HCT116 (cell line): ENCODE results near the gene FRK. TPM values are rescaled to one million over a fixed set of nuclear protein-coding genes. Genes with fewer than 3 reads are reported as not detected.

ENCODE experiments used
- ATAC-seq: fragments of 200-7000 bp; cut with Tn5 transposase; 2 replicates; pipeline ENCODE4 v1.9.1; 2020; ENCODE audit warnings: mild to moderate bottlenecking, moderate library complexity
- BruUV-seq: library from RNA; stranded (reverse); fragments of 400-500 nt; replicated peaks from 2 replicates; lab custom pipeline; 2021; lab: Mats Ljungman, UMichigan
- CTCF ChIA-PET: fragments of 300-600 bp; sonication (Branson Sonifier 250); formaldehyde crosslinking; loops from one replicate; lab custom pipeline; 2021; ENCODE audit warnings: antibody characterized with exemption; lab: Charles Lee
- POLR2A ChIA-PET: fragments of 300-600, 350-600 bp; sonication (Branson Sonifier 250); formaldehyde crosslinking; loops from one replicate; lab custom pipeline; 2021; ENCODE audit warnings: antibody characterized with exemption; lab: Charles Lee
- RAD21 ChIA-PET, 2 experiments: fragments of 300-600 bp; sonication (Branson Sonifier 250); formaldehyde crosslinking; loops; one replicate each; lab custom pipeline; 2023; ENCODE audit warnings: low total read pairs in 2 of 2; ENCODE audit not compliant: uncharacterized antibody in 2 of 2, unreplicated experiment in 2 of 2, low non-redundant PET in 1 of 2; lab: Charles Lee
- DNase-seq: peaks from one replicate; pipeline ENCODE4 v3.0.0-alpha.2; 2010; ENCODE audit warnings: low read depth, low spot score
- H2AFZ ChIP-seq: fragments of 200-600 bp; shearing (Covaris generic), sonication (generic); 2 replicates; pipeline ENCODE4 v1.6.1; 2017; ENCODE audit warnings: low read depth, mixed run types, mixed read lengths, antibody characterized with exemption, low read length; ENCODE audit not compliant: poor library complexity, severe bottlenecking
- H3K27ac ChIP-seq: 2 replicates; pipeline ENCODE4 v1.5.1; 2012; ENCODE audit warnings: low read depth, low read length
- H3K27me3 ChIP-seq: fragments of 200-600 bp; sonication (generic); 2 replicates; pipeline ENCODE4 v1.6.1; 2016; ENCODE audit warnings: mixed run types, low read length, mixed read lengths; ENCODE audit not compliant: insufficient read depth
- H3K36me3 ChIP-seq, 2 experiments: fragments of 200-500 bp in 1 of 2; fragments of 200-600 bp in 1 of 2; sonication (Bioruptor generic) in 1 of 2; sonication (generic) in 1 of 2; 2 replicates each; pipeline versions ENCODE4 v1.5.1 to v1.6.1; 2014 to 2016; ENCODE audit warnings: low read length in 2 of 2, inconsistent platforms in 1 of 2, mixed read lengths in 1 of 2, mixed run types in 1 of 2; ENCODE audit not compliant: insufficient read depth in 2 of 2, control insufficient read depth in 1 of 2
- H3K4me1 ChIP-seq, 2 experiments: fragments of 200-600 bp in 1 of 2; sonication (generic) in 1 of 2; 2 replicates each; pipeline versions ENCODE4 v1.5.1 to v1.6.1; 2012 to 2017; ENCODE audit warnings: low read length in 2 of 2, inconsistent platforms in 1 of 2, mild to moderate bottlenecking in 1 of 2, mixed read lengths in 1 of 2, mixed run types in 1 of 2, moderate library complexity in 1 of 2; ENCODE audit not compliant: insufficient read depth in 2 of 2, control insufficient read depth in 1 of 2
- H3K4me2 ChIP-seq: fragments of 200-600 bp; sonication (generic); 2 replicates; pipeline ENCODE4 v1.6.1; 2017; ENCODE audit warnings: mixed run types, low read length, mixed read lengths
- H3K4me3 ChIP-seq, 2 experiments: fragments of 200-600 bp in 1 of 2; sonication (generic) in 1 of 2; replicated peaks in 1 of 2; 2 replicates each; pipeline ENCODE4 v1.5.1; 2011 to 2016; ENCODE audit warnings: low read length in 2 of 2, control low read depth in 1 of 2, low read depth in 1 of 2, mild to moderate bottlenecking in 1 of 2, mixed read lengths in 1 of 2, mixed run types in 1 of 2
- H3K79me2 ChIP-seq: fragments of 200-600 bp; sonication (generic); 2 replicates; pipeline ENCODE4 v1.6.1; 2017; ENCODE audit warnings: mild to moderate bottlenecking, mixed run types, low read length, moderate library complexity, mixed read lengths; ENCODE audit not compliant: insufficient read depth
- H3K9ac ChIP-seq: fragments of 200-600 bp; sonication (generic); 2 replicates; pipeline ENCODE4 v1.6.1; 2016; ENCODE audit warnings: low read length, mixed read lengths
- H3K9me2 ChIP-seq: fragments of 200-600 bp; sonication (generic), shearing (Covaris generic); 2 replicates; pipeline ENCODE4 v1.6.1; 2017; ENCODE audit warnings: mixed run types, mild to moderate bottlenecking, moderate library complexity; ENCODE audit not compliant: insufficient read depth
- H3K9me3 ChIP-seq, 2 experiments: fragments of 200-500 bp in 1 of 2; fragments of 200-600 bp in 1 of 2; sonication (Bioruptor generic) in 1 of 2; sonication (generic) in 1 of 2; 2 replicates each; pipeline ENCODE4 v1.6.1; 2014 to 2017; ENCODE audit warnings: low read length in 2 of 2, mixed read lengths in 2 of 2, inconsistent platforms in 1 of 2, low read depth in 1 of 2, mild to moderate bottlenecking in 1 of 2, mixed run types in 1 of 2, moderate library complexity in 1 of 2; ENCODE audit not compliant: control insufficient read depth in 1 of 2, insufficient read depth in 1 of 2
- H4K20me1 ChIP-seq: fragments of 200-600 bp; sonication (generic), shearing (Covaris generic); 2 replicates; pipeline ENCODE4 v1.6.1; 2017; ENCODE audit warnings: mixed run types, mild to moderate bottlenecking, moderate library complexity; ENCODE audit not compliant: insufficient read depth
- CBX3 ChIP-seq: IDR thresholded peaks from 2 replicates; pipeline ENCODE4 v1.6.1; 2012; ENCODE audit warnings: low read depth
- EGR1 ChIP-seq: IDR thresholded peaks from 2 replicates; pipeline ENCODE4 v1.6.1; 2012; ENCODE audit warnings: low read depth
- ELF1 ChIP-seq: IDR thresholded peaks from 2 replicates; pipeline ENCODE4 v1.6.1; 2012; ENCODE audit warnings: low read depth, borderline replicate concordance
- EZH2 ChIP-seq: fragments of 200-600 bp; sonication (generic); IDR thresholded peaks from 2 replicates; pipeline ENCODE4 v1.6.1; 2017; ENCODE audit warnings: antibody characterized with exemption, mixed run types
- POLR2AphosphoS5 ChIP-seq: IDR thresholded peaks from 2 replicates; pipeline ENCODE4 v1.6.1; 2011; ENCODE audit warnings: mild to moderate bottlenecking, low read depth, low read length, moderate library complexity
- RAD21 ChIP-seq: IDR thresholded peaks from 2 replicates; pipeline ENCODE4 v1.6.1; 2012; ENCODE audit warnings: low read depth, mild to moderate bottlenecking
- ZFX ChIP-seq: fragments of 450-650 bp; IDR thresholded peaks from 2 replicates; pipeline ENCODE4 v1.6.1; 2017
- intact Hi-C: fragments of 100-400 bp; cut with micrococcal nuclease; formaldehyde crosslinking; loops from 2 replicates; pipeline ENCODE4 v1.10.0; 2022
- total RNA-seq: library from RNA; stranded (reverse); gene quantifications from one replicate; pipeline ENCODE4 v1.2.1, GENCODE V29; 2021; ENCODE audit not compliant: unreplicated experiment
- TF ChIP-seq, protein P1 (sequence below): IDR thresholded peaks from 2 replicates; pipeline ENCODE4 v1.6.1; 2012

Gene FRK
- total RNA-seq, 1 experiment from 2014 or later: 3.7 TPM

- intact Hi-C loops: no loop called here
- RAD21 ChIA-PET: no interaction called here
These were observed 88.0 kb downstream of the FRK start for GRCh38 chr6:115972679-115973078.

GRCh38 chr6:115971785-115972184 is 88.9 kb downstream of the FRK start:
- Histone ChIP-seq H3K9me3 (no peaks in the 10 kb centered on the region), H3K27me3 (no peaks in the 10 kb centered on the region), H2AFZ (no peak overlapping the region), H4K20me1 (no peaks in the 10 kb centered on the region), H3K36me3 (no peaks in the 10 kb centered on the region), H3K9ac (no peak overlapping the region), H3K9me2 (no peaks in the 10 kb centered on the region), H3K27ac (no peak overlapping the region), H3K4me1 (no peaks in the 10 kb centered on the region), H3K4me3 (no peak overlapping the region), H3K79me2 (no peaks in the 10 kb centered on the region), H3K4me2 (no peak overlapping the region)
- ChIA-PET POLR2A (no interaction called here), CTCF (no interaction called here), RAD21 (no interaction called here)
- no TSS peak for BruUV-seq
- TF ChIP-seq, protein P1, sequence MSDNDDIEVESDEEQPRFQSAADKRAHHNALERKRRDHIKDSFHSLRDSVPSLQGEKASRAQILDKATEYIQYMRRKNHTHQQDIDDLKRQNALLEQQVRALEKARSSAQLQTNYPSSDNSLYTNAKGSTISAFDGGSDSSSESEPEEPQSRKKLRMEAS: no peak
- TF ChIP-seq EGR1: no peak
- no peak for TF ChIP-seq CBX3
- no peak for TF ChIP-seq EZH2
- intact Hi-C loops: no loop called here
- ATAC-seq: no peak
- DNase-seq: no peak

More at GRCh38 chr6:115972679-115973078, 88.0 kb downstream of the FRK start:
- H3K4me1 ChIP-seq: no peaks in the 10 kb centered on the region
- no peaks in the 10 kb centered on the region for H3K9me2 ChIP-seq
- POLR2A ChIA-PET: no interaction called here
- no peak overlapping the region for H3K27ac ChIP-seq
- no peaks in the 10 kb centered on the region for H3K9me3 ChIP-seq
- H3K79me2 ChIP-seq: no peaks in the 10 kb centered on the region
- no peaks in the 10 kb centered on the region for H3K36me3 ChIP-seq
- H2AFZ ChIP-seq: no peak overlapping the region
- DNase-seq (no peak), ATAC-seq (peak; percentile 40; the same call in 1 of the 2 replicates)
- H3K4me2 ChIP-seq: no peak overlapping the region
- no peaks in the 10 kb centered on the region for H3K27me3 ChIP-seq
- no peak overlapping the region for H3K4me3 ChIP-seq
- H3K9ac ChIP-seq: no peak overlapping the region
- TF ChIP-seq ELF1 (no peak), RAD21 (peak; percentile 26; the same call in 1 of the 2 replicates), ZFX (no peak), POLR2AphosphoS5 (no peak)
- TF ChIP-seq, protein P1: no peak
- H4K20me1 ChIP-seq: no peaks in the 10 kb centered on the region
- CTCF ChIA-PET: no interaction called here
- BruUV-seq: no TSS peak
